ENCODE results near the gene MAP9.

Gene MAP9

DNA sequence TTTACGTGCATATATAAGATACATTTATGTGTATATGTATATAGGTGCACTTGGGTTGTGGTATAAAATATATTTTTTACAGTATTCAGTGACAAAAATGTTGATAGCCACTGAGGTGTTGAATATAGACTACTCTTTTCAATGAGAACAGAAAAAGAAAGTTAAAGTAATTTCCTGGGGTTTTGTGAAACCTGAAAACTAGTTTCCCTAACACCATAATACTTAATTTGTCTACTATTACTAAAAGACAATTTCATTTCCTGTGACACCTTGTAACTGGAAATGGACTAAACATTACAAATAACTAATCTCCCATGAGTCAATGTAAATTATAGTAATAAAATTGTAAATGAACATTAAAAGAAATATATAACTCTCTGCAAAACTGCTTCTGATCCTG is 32.0 kb upstream of the MAP9 start:
- TF ChIP-seq, protein P1, sequence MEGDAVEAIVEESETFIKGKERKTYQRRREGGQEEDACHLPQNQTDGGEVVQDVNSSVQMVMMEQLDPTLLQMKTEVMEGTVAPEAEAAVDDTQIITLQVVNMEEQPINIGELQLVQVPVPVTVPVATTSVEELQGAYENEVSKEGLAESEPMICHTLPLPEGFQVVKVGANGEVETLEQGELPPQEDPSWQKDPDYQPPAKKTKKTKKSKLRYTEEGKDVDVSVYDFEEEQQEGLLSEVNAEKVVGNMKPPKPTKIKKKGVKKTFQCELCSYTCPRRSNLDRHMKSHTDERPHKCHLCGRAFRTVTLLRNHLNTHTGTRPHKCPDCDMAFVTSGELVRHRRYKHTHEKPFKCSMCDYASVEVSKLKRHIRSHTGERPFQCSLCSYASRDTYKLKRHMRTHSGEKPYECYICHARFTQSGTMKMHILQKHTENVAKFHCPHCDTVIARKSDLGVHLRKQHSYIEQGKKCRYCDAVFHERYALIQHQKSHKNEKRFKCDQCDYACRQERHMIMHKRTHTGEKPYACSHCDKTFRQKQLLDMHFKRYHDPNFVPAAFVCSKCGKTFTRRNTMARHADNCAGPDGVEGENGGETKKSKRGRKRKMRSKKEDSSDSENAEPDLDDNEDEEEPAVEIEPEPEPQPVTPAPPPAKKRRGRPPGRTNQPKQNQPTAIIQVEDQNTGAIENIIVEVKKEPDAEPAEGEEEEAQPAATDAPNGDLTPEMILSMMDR (IDR thresholded peaks at IDR 0.05; ENCODE audit: low read depth, low read length): no peak

DNA sequence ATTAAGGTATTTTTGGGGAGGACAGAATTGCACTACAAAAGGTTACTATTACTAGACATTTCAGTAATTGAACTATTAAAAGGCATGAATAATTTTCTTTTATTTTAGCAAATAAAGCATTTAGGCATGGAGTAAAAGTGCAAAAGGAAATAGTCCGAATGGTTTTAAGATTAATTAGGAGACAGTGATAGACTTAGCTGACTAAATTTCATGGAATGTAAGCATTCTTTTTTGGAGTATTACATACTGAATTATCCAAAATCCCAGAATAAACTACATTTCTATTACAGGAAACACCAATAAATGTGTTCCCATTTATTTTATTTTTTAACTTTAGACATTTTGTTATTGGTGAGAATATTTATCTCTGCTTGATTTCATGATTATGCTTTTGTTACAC is 30.7 kb upstream of the MAP9 start:
- no peak overlapping the region for H3K4me3 ChIP-seq (ENCODE audit: low read depth, low read length)
- TF ChIP-seq, protein P1 (IDR thresholded peaks at IDR 0.05; ENCODE audit: low read depth, low read length): no peak

More for the DNA sequence above, 32.0 kb upstream of the MAP9 start:
- no peak overlapping the region for H3K4me3 ChIP-seq (ENCODE audit: low read depth, low read length)

DNA sequence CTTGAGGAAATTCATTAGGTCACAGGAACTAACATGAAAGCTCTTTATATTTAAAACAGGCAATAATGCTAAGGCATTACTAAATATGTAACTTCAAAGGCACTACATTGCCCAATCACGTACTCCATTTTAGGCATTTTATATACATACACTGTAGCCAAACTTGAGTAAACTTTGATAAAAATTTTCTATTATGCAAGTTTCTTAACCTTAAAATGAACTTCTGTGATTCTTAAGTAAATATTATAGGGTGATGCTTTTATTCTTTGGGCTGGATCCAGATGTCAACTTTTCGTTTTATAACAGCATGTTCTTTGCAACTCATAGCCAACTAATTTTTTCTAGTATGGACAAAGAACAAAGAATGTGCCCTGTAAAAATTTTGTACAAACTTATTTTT is 28.3 kb upstream of the MAP9 start:
- H3K4me3 ChIP-seq (ENCODE audit: low read depth, low read length): no peak overlapping the region
- TF ChIP-seq, protein P1 (IDR thresholded peaks at IDR 0.05; ENCODE audit: low read depth, low read length): no peak

DNA sequence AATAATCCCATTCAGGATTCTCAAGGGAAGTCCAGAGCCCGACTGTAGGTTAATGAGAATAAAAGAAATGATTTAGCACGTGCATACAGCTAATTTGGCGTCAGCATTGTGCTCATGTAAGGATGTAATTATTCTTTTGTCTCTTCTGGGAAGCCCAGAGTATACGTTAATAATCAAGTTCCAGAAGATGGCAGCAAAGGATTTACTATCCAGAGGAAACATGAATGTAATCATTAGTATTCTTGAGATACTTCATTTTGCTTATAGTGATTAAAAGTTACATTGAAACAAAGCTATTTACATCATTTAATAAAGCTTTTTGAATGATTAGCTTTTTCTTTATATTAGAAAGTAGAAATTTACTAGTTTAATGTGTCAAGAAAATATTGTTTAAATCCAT is 27.1 kb upstream of the MAP9 start:
- H3K4me3 ChIP-seq (ENCODE audit: low read depth, low read length): no peak overlapping the region
- TF ChIP-seq, protein P1 (IDR thresholded peaks at IDR 0.05; ENCODE audit: low read depth, low read length): no peak

DNA sequence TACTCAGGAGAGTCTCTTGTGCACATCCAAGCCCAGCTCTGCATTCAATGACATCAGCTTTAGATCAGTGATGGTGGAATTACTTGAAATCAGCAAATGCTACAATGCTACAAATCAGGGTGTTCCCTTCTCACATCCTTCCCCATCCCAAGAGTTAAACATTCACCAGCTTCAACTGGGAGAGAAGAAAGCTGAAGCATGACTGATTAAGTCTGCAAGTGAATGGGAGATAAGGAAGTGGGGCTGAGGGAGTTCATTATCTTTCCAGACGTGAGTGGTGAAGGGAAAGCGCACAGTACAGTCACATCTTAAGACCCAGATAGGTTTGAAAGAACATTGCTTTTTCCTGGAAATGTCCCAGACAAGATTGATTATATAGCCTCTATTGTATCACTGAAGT is 26.2 kb upstream of the MAP9 start:
- TF ChIP-seq, protein P1 (IDR thresholded peaks at IDR 0.05; ENCODE audit: low read depth, low read length): no peak
- H3K4me3 ChIP-seq (ENCODE audit: low read depth, low read length): no peak overlapping the region

DNA sequence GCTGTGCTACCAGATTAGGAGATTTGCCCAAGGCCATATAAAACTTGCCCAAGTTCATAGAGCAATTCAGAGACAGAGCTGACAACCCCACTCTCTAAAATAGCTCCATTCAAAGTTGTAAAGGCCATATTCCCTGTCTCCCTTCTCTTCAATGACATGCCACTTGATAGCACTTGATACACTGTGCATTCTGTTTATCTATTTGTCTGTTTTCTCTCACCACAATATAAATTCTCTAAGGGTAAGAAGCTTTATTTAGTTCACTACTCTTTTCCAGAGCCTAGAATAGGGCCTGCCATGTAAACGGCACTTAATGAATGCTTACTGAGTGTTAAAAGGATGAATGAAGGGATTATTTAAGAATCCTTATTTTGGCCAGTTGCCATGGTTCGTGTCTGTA is 24.1 kb upstream of the MAP9 start:
- TF ChIP-seq, protein P1 (IDR thresholded peaks at IDR 0.05; ENCODE audit: low read depth, low read length): no peak
- H3K4me3 ChIP-seq (ENCODE audit: low read depth, low read length): no peak overlapping the region

DNA sequence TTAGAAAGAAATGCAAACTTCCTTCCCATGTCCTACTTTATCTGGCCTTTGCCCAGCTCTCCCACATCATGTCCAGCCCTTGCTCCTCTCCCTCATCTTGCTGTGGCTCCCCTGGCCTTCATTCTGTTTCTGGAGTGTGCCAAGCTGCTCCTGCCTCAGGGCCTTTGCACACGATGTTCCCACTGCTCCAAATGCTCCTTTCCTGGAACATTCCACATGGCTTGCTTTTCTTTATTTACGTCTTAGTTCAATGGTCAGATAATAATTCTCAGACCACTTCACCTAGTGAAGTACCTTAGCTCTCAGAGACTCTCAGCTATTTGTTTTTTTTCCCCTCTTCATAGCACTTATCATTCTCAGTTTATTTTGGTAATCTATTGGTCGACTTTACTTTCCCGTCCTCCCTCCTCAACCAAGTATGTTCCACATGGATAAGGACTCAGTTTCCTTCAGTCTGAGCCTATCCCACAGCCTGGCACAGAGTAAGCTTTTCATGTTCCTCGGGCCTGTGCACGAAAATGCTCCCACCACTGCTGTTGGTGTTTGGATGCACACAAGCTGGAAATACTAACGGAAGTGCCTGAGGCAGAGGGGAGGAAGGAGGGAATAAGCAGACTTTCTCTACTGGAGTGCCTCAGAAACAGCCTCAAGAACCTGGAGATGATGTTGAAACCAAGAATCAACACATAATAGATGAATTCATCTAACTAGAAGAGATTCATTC is 23.4 kb upstream of the MAP9 start:
- H3K4me3 ChIP-seq (ENCODE audit: low read depth, low read length): no peak overlapping the region
- TF ChIP-seq, protein P1 (IDR thresholded peaks at IDR 0.05; ENCODE audit: low read depth, low read length): no peak

All from WI38 (cell line).